ENCODE measurements around the gene RPS15. TPM values are rescaled to one million over a fixed set of nuclear protein-coding genes. Genes with fewer than 3 reads are reported as not detected.

RPS15 gene
- total RNA-seq, 6 donors from 2014 or later = 825 to 2,012 (median 1,317) TPM

- TF ChIP-seq POLR2A (IDR thresholded peaks at IDR 0.05) (no peak), EP300 (IDR thresholded peaks at IDR 0.05) (no peak), POLR2AphosphoS5 (IDR thresholded peaks at IDR 0.05) (no peak), CTCF (IDR thresholded peaks at IDR 0.05) (no peak)
- H3K9me3 ChIP-seq = no peaks in the 10 kb centered on the region
- DNase-seq = peak in 1 of 2 donors; percentile 84
- H3K27me3 ChIP-seq = peaks cover 0 to 5% (median 0%) of the 10 kb centered on the region in 4 donors
- H3K4me1 ChIP-seq = peaks cover 2 to 17% (median 8%) of the 10 kb centered on the region in 4 donors
- peaks cover 13 to 50% (median 40%) of the 10 kb centered on the region in 4 donors for H3K36me3 ChIP-seq
- ATAC-seq (ENCODE audit: low FRiP score in 2 of 2) = no peak
- H3K4me3 ChIP-seq = no peak overlapping the region
- 89 to 90% methylated on average over 14 to 44 of the region's 52 CpGs for WGBS, 2 donors
- no peak overlapping the region for H3K27ac ChIP-seq
Observed at GRCh38 chr19:1395194-1396018, 42.8 kb upstream of the RPS15 start.

GRCh38 chr19:1396019-1396767, 42.0 kb upstream of the RPS15 start:
- Histone ChIP-seq H3K4me1 (peaks cover 10 to 25% (median 15%) of the 10 kb centered on the region in 4 donors), H3K36me3 (peaks cover 5 to 42% (median 32%) of the 10 kb centered on the region in 4 donors), H3K4me3 (no peak overlapping the region), H3K27ac (no peak overlapping the region), H3K9me3 (no peaks in the 10 kb centered on the region), H3K27me3 (peaks cover 0 to 11% (median 4%) of the 10 kb centered on the region in 4 donors)
- TF ChIP-seq EP300 (IDR thresholded peaks at IDR 0.05) = no peak
- TF ChIP-seq POLR2A (IDR thresholded peaks at IDR 0.05) = no peak
- TF ChIP-seq POLR2AphosphoS5 (IDR thresholded peaks at IDR 0.05) = no peak
- TF ChIP-seq CTCF (IDR thresholded peaks at IDR 0.05) = no peak
- ATAC-seq (ENCODE audit: low FRiP score in 2 of 2) = peak in 1 of 2 donors; percentile 10
- 54 to 55% methylated on average over 19 to 24 of the region's 25 CpGs for WGBS, 2 donors
- no peak for DNase-seq

- ATAC-seq (ENCODE audit: low FRiP score in 2 of 2) (no peak), DNase-seq (peak in 1 of 2 donors; percentile 81)
- H3K4me3 ChIP-seq = no peak overlapping the region
- TF ChIP-seq POLR2AphosphoS5 (IDR thresholded peaks at IDR 0.05) (no peak), EP300 (IDR thresholded peaks at IDR 0.05) (no peak), CTCF (IDR thresholded peaks at IDR 0.05) (no peak), POLR2A (IDR thresholded peaks at IDR 0.05) (no peak)
- WGBS, 2 donors = 73 to 74% methylated on average over 26 to 34 of the region's 42 CpGs
- H3K9me3 ChIP-seq = no peaks in the 10 kb centered on the region
- peaks cover 0 to 16% (median 5%) of the 10 kb centered on the region in 4 donors for H3K27me3 ChIP-seq
- H3K27ac ChIP-seq = no peak overlapping the region
- peaks cover 11 to 33% (median 22%) of the 10 kb centered on the region in 4 donors for H3K4me1 ChIP-seq
- H3K36me3 ChIP-seq = peaks cover 3 to 33% (median 27%) of the 10 kb centered on the region in 4 donors
Observed at GRCh38 chr19:1396768-1397679, 41.2 kb upstream of the RPS15 start.

- peaks cover 0 to 16% (median 6%) of the 10 kb centered on the region in 4 donors for H3K27me3 ChIP-seq
- WGBS, 2 donors = 87 to 96% methylated on average over 9 of the region's 9 CpGs
- ATAC-seq (ENCODE audit: low FRiP score in 2 of 2) = no peak
Observed at GRCh38 chr19:1397838-1398237, 40.4 kb upstream of the RPS15 start.

More at GRCh38 chr19:1397838-1398237, 40.4 kb upstream of the RPS15 start:
- Histone ChIP-seq H3K27ac (no peak overlapping the region), H3K36me3 (peaks cover 0 to 25% (median 19%) of the 10 kb centered on the region in 4 donors), H3K4me3 (no peak overlapping the region), H3K9me3 (no peaks in the 10 kb centered on the region), H3K4me1 (peaks cover 15 to 42% (median 26%) of the 10 kb centered on the region in 4 donors)
- no peak for DNase-seq
- TF ChIP-seq POLR2A (IDR thresholded peaks at IDR 0.05) (no peak), CTCF (IDR thresholded peaks at IDR 0.05) (no peak)

Data from upper lobe of left lung (tissue), 6 donors.